HCT116 (cell line): Measurements from ENCODE around the gene CARD14. TPM values are rescaled to one million over a fixed set of nuclear protein-coding genes. Genes with fewer than 3 reads are reported as not detected.

Experiments
- ATAC-seq: fragments of 200-7000 bp; cut with Tn5 transposase; 2 replicates; pipeline ENCODE4 v1.9.1; 2020; ENCODE audit warnings: mild to moderate bottlenecking, moderate library complexity
- BruUV-seq: library from RNA; stranded (reverse); fragments of 400-500 nt; replicated peaks from 2 replicates; lab custom pipeline; 2021; lab: Mats Ljungman, UMichigan
- CTCF ChIA-PET: fragments of 300-600 bp; sonication (Branson Sonifier 250); formaldehyde crosslinking; loops from one replicate; lab custom pipeline; 2021; ENCODE audit warnings: antibody characterized with exemption; lab: Charles Lee
- POLR2A ChIA-PET: fragments of 300-600, 350-600 bp; sonication (Branson Sonifier 250); formaldehyde crosslinking; loops from one replicate; lab custom pipeline; 2021; ENCODE audit warnings: antibody characterized with exemption; lab: Charles Lee
- RAD21 ChIA-PET, 2 experiments: fragments of 300-600 bp; sonication (Branson Sonifier 250); formaldehyde crosslinking; loops; one replicate each; lab custom pipeline; 2023; ENCODE audit warnings: low total read pairs in 2 of 2; ENCODE audit not compliant: uncharacterized antibody in 2 of 2, unreplicated experiment in 2 of 2, low non-redundant PET in 1 of 2; lab: Charles Lee
- DNase-seq: peaks from one replicate; pipeline ENCODE4 v3.0.0-alpha.2; 2010; ENCODE audit warnings: low read depth, low spot score
- H2AFZ ChIP-seq: fragments of 200-600 bp; shearing (Covaris generic), sonication (generic); 2 replicates; pipeline ENCODE4 v1.6.1; 2017; ENCODE audit warnings: low read depth, mixed run types, mixed read lengths, antibody characterized with exemption, low read length; ENCODE audit not compliant: poor library complexity, severe bottlenecking
- H3K27ac ChIP-seq: 2 replicates; pipeline ENCODE4 v1.5.1; 2012; ENCODE audit warnings: low read depth, low read length
- H3K27me3 ChIP-seq: fragments of 200-600 bp; sonication (generic); 2 replicates; pipeline ENCODE4 v1.6.1; 2016; ENCODE audit warnings: mixed run types, low read length, mixed read lengths; ENCODE audit not compliant: insufficient read depth
- H3K36me3 ChIP-seq, 2 experiments: fragments of 200-500 bp in 1 of 2; fragments of 200-600 bp in 1 of 2; sonication (Bioruptor generic) in 1 of 2; sonication (generic) in 1 of 2; 2 replicates each; pipeline versions ENCODE4 v1.5.1 to v1.6.1; 2014 to 2016; ENCODE audit warnings: low read length in 2 of 2, inconsistent platforms in 1 of 2, mixed read lengths in 1 of 2, mixed run types in 1 of 2; ENCODE audit not compliant: insufficient read depth in 2 of 2, control insufficient read depth in 1 of 2
- H3K4me1 ChIP-seq, 2 experiments: fragments of 200-600 bp in 1 of 2; sonication (generic) in 1 of 2; 2 replicates each; pipeline versions ENCODE4 v1.5.1 to v1.6.1; 2012 to 2017; ENCODE audit warnings: low read length in 2 of 2, inconsistent platforms in 1 of 2, mild to moderate bottlenecking in 1 of 2, mixed read lengths in 1 of 2, mixed run types in 1 of 2, moderate library complexity in 1 of 2; ENCODE audit not compliant: insufficient read depth in 2 of 2, control insufficient read depth in 1 of 2
- H3K4me2 ChIP-seq: fragments of 200-600 bp; sonication (generic); 2 replicates; pipeline ENCODE4 v1.6.1; 2017; ENCODE audit warnings: mixed run types, low read length, mixed read lengths
- H3K4me3 ChIP-seq, 2 experiments: fragments of 200-600 bp in 1 of 2; sonication (generic) in 1 of 2; replicated peaks in 1 of 2; 2 replicates each; pipeline ENCODE4 v1.5.1; 2011 to 2016; ENCODE audit warnings: low read length in 2 of 2, control low read depth in 1 of 2, low read depth in 1 of 2, mild to moderate bottlenecking in 1 of 2, mixed read lengths in 1 of 2, mixed run types in 1 of 2
- H3K79me2 ChIP-seq: fragments of 200-600 bp; sonication (generic); 2 replicates; pipeline ENCODE4 v1.6.1; 2017; ENCODE audit warnings: mild to moderate bottlenecking, mixed run types, low read length, moderate library complexity, mixed read lengths; ENCODE audit not compliant: insufficient read depth
- H3K9ac ChIP-seq: fragments of 200-600 bp; sonication (generic); 2 replicates; pipeline ENCODE4 v1.6.1; 2016; ENCODE audit warnings: low read length, mixed read lengths
- H3K9me2 ChIP-seq: fragments of 200-600 bp; sonication (generic), shearing (Covaris generic); 2 replicates; pipeline ENCODE4 v1.6.1; 2017; ENCODE audit warnings: mixed run types, mild to moderate bottlenecking, moderate library complexity; ENCODE audit not compliant: insufficient read depth
- H3K9me3 ChIP-seq, 2 experiments: fragments of 200-500 bp in 1 of 2; fragments of 200-600 bp in 1 of 2; sonication (Bioruptor generic) in 1 of 2; sonication (generic) in 1 of 2; 2 replicates each; pipeline ENCODE4 v1.6.1; 2014 to 2017; ENCODE audit warnings: low read length in 2 of 2, mixed read lengths in 2 of 2, inconsistent platforms in 1 of 2, low read depth in 1 of 2, mild to moderate bottlenecking in 1 of 2, mixed run types in 1 of 2, moderate library complexity in 1 of 2; ENCODE audit not compliant: control insufficient read depth in 1 of 2, insufficient read depth in 1 of 2
- H4K20me1 ChIP-seq: fragments of 200-600 bp; sonication (generic), shearing (Covaris generic); 2 replicates; pipeline ENCODE4 v1.6.1; 2017; ENCODE audit warnings: mixed run types, mild to moderate bottlenecking, moderate library complexity; ENCODE audit not compliant: insufficient read depth
- ATF3 ChIP-seq: IDR thresholded peaks from 2 replicates; pipeline ENCODE4 v1.6.1; 2012
- CEBPB ChIP-seq: IDR thresholded peaks from 2 replicates; pipeline ENCODE4 v1.6.1; 2012; ENCODE audit warnings: low read depth
- EGR1 ChIP-seq: IDR thresholded peaks from 2 replicates; pipeline ENCODE4 v1.6.1; 2012; ENCODE audit warnings: low read depth
- EZH2phosphoT487 ChIP-seq: fragments of 200-600 bp; IDR thresholded peaks from 2 replicates; pipeline ENCODE4 v1.6.1; 2018; ENCODE audit warnings: antibody characterized with exemption, borderline replicate concordance
- FOSL1 ChIP-seq: IDR thresholded peaks from 2 replicates; pipeline ENCODE4 v1.6.1; 2012; ENCODE audit warnings: low read depth
- JUND ChIP-seq: IDR thresholded peaks from 2 replicates; pipeline ENCODE4 v1.6.1; 2012
- POLR2AphosphoS5 ChIP-seq: IDR thresholded peaks from 2 replicates; pipeline ENCODE4 v1.6.1; 2011; ENCODE audit warnings: mild to moderate bottlenecking, low read depth, low read length, moderate library complexity
- RAD21 ChIP-seq: IDR thresholded peaks from 2 replicates; pipeline ENCODE4 v1.6.1; 2012; ENCODE audit warnings: low read depth, mild to moderate bottlenecking
- REST ChIP-seq: IDR thresholded peaks from 2 replicates; pipeline ENCODE4 v1.6.1; 2012; ENCODE audit warnings: low read depth
- SIN3A ChIP-seq: IDR thresholded peaks from 2 replicates; pipeline ENCODE4 v1.6.1; 2012; ENCODE audit warnings: low read depth
- SP1 ChIP-seq: IDR thresholded peaks from 2 replicates; pipeline ENCODE4 v1.6.1; 2012; ENCODE audit warnings: low read depth
- SRF ChIP-seq: IDR thresholded peaks from 2 replicates; pipeline ENCODE4 v1.6.1; 2012; ENCODE audit warnings: low read depth
- TCF7L2 ChIP-seq: IDR thresholded peaks from 2 replicates; pipeline ENCODE4 v1.7.0; 2011; ENCODE audit warnings: borderline replicate concordance, inconsistent platforms; ENCODE audit not compliant: insufficient read depth, insufficient read length; ENCODE audit errors: extremely low read depth
- YY1 ChIP-seq: IDR thresholded peaks from 2 replicates; pipeline ENCODE4 v1.6.1; 2011; ENCODE audit warnings: low read length, low read depth, moderate library complexity, mild to moderate bottlenecking; ENCODE audit not compliant: insufficient replicate concordance; ENCODE audit errors: extremely low read depth
- ZBTB33 ChIP-seq: IDR thresholded peaks from 2 replicates; pipeline ENCODE4 v1.6.1; 2011; ENCODE audit warnings: mild to moderate bottlenecking, low read length, moderate library complexity; ENCODE audit not compliant: insufficient replicate concordance; ENCODE audit errors: extremely low read depth
- ZFX ChIP-seq: fragments of 450-650 bp; IDR thresholded peaks from 2 replicates; pipeline ENCODE4 v1.6.1; 2017
- ZNF274 ChIP-seq: fragments of 200-500 bp; sonication (Bioruptor generic); IDR thresholded peaks from 2 replicates; pipeline ENCODE4 v1.6.1; 2014; ENCODE audit warnings: mild to moderate bottlenecking, low read depth, low read length, inconsistent platforms
- intact Hi-C: fragments of 100-400 bp; cut with micrococcal nuclease; formaldehyde crosslinking; loops from 2 replicates; pipeline ENCODE4 v1.10.0; 2022
- total RNA-seq: library from RNA; stranded (reverse); gene quantifications from one replicate; pipeline ENCODE4 v1.2.1, GENCODE V29; 2021; ENCODE audit not compliant: unreplicated experiment

CARD14 gene
- total RNA-seq, 1 experiment from 2014 or later: 0.25 TPM

- H3K4me1 ChIP-seq: no peaks in the 10 kb centered on the region
- H3K27ac ChIP-seq: no peak overlapping the region
- intact Hi-C loops: no loop called here
- ChIA-PET POLR2A (no interaction called here), CTCF (no interaction called here), RAD21 (no interaction called here)
- no peak overlapping the region for H3K9ac ChIP-seq
- H2AFZ ChIP-seq: no peak overlapping the region
- peaks cover 6% of the 10 kb centered on the region; the same call in 1 of the 2 replicates for H3K79me2 ChIP-seq
- peaks cover 17 to 38% of the 10 kb centered on the region in 2 experiments; a peak in 3 of 4 replicates for H3K36me3 ChIP-seq
- ATAC-seq (no peak), DNase-seq (no peak)
- no peaks in the 10 kb centered on the region for H4K20me1 ChIP-seq
- no peak overlapping the region for H3K4me2 ChIP-seq
- no peaks in the 10 kb centered on the region for H3K27me3 ChIP-seq
- no TSS peak for BruUV-seq
- no peak overlapping the region for H3K4me3 ChIP-seq
- no peak for TF ChIP-seq SIN3A
- TF ChIP-seq ATF3: no peak
- no peak for TF ChIP-seq TCF7L2
- TF ChIP-seq POLR2AphosphoS5: no peak
- TF ChIP-seq ZNF274: no peak
- no peak for TF ChIP-seq REST
- no peak for TF ChIP-seq SP1
- TF ChIP-seq EGR1: no peak
- no peak for TF ChIP-seq FOSL1
- no peak for TF ChIP-seq ZFX
- TF ChIP-seq YY1: no peak
- no peak for TF ChIP-seq EZH2phosphoT487
- TF ChIP-seq CEBPB: no peak
- no peak for TF ChIP-seq ZBTB33
- no peak for TF ChIP-seq RAD21
- no peak for TF ChIP-seq JUND
- TF ChIP-seq SRF: no peak
- no peaks in the 10 kb centered on the region for H3K9me3 ChIP-seq
- H3K9me2 ChIP-seq: no peaks in the 10 kb centered on the region
Observed at GRCh38 chr17:80212962-80213642, 43.3 kb downstream of the CARD14 start.
